CD4-positive, alpha-beta T cell treated with Interferon gamma for 1 hour (primary cell): ENCODE results near the gene EGLN2.
"Not testable (repeated sequence)": the region's sequence is repeated elsewhere in the genome, so short reads cannot be mapped to it uniquely, and the experiment has no call there.

ENCODE experiments used
- DNase-seq: peaks from one replicate; pipeline ENCODE4 v3.0.0-alpha.2; 2020

EGLN2 gene

GRCh38 chr19:40776932-40777644 is 21.9 kb upstream of the EGLN2 start:
- DNase-seq = peak; percentile 94

GRCh38 chr19:40777645-40777936 is 21.4 kb upstream of the EGLN2 start:
- DNase-seq = no peak

- peak; percentile 100 for DNase-seq
These were observed 20.9 kb upstream of the EGLN2 start, which contains the start of gene RAB4B for GRCh38 chr19:40777937-40778705. Gene RAB4B, plus strand, starts transcription at chr19:40778247. Its CDS starts 129 bp downstream, at chr19:40778376.

- DNase-seq = no peak
These were observed 20.2 kb upstream of the EGLN2 start for GRCh38 chr19:40778706-40779284.

- no peak for DNase-seq
These were observed 18.4 kb upstream of the EGLN2 start for GRCh38 chr19:40780582-40780981.

- DNase-seq = no peak
These were observed 17.9 kb upstream of the EGLN2 start for GRCh38 chr19:40781140-40781539.

- no peak for DNase-seq
These were observed 15.3 kb upstream of the EGLN2 start for GRCh38 chr19:40783711-40784110.

- not testable (repeated sequence) for DNase-seq
These were observed 14.8 kb upstream of the EGLN2 start for GRCh38 chr19:40784146-40784545.

GRCh38 chr19:40785526-40785925 is 13.5 kb upstream of the EGLN2 start:
- DNase-seq = no peak

GRCh38 chr19:40786060-40787037 is 12.6 kb upstream of the EGLN2 start:
- no peak for DNase-seq

GRCh38 chr19:40791349-40791748 is 7.6 kb upstream of the EGLN2 start:
- no peak for DNase-seq

- no peak for DNase-seq
These were observed 7.0 kb upstream of the EGLN2 start for GRCh38 chr19:40791996-40792395.

GRCh38 chr19:40797166-40797962 is 1.6 kb upstream of the EGLN2 start:
- DNase-seq = no peak

GRCh38 chr19:40797963-40798682 is 868 bp upstream of the EGLN2 start:
- peak; percentile 79 for DNase-seq

GRCh38 chr19:40799558-40800338 is 757 bp downstream of the EGLN2 start:
- DNase-seq = no peak

GRCh38 chr19:40800339-40800996 is 1.5 kb downstream of the EGLN2 start:
- no peak for DNase-seq

- DNase-seq = no peak
These were observed 2.0 kb downstream of the EGLN2 start for GRCh38 chr19:40800997-40801377.

- DNase-seq = no peak
These were observed 2.7 kb downstream of the EGLN2 start for GRCh38 chr19:40801426-40802299.
